ENCODE results near the gene SERPINB2. TPM values are rescaled to one million over a fixed set of nuclear protein-coding genes. Genes with fewer than 3 reads are reported as not detected.
"Not testable (repeated sequence)": the region's sequence is repeated elsewhere in the genome, so short reads cannot be mapped to it uniquely, and the experiment has no call there.

Gene SERPINB2
- total RNA-seq, 2 experiments from 2014 or later, result 2.3 to 2.9 TPM

DNA sequence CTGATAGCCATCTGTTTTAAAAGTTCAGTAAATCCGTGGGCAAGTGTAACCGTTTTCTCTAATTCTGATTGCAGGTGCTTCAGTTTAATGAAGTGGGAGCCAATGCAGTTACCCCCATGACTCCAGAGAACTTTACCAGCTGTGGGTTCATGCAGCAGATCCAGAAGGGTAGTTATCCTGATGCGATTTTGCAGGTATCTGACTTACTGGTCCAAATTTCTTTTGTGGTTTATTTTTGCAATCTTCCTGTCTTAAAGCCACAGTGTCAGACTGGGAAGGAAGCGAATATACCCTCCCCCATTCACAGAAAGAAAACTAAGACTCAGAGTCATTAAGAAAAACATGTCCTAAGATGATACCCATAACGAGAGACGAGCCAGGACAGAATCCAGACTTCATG is 7.7 kb downstream of the SERPINB2 start:
- no peak for ATAC-seq (ENCODE audit: low read depth)
- H3K9me3 Mint-ChIP-seq, result no peaks in the 10 kb centered on the region
- no peak overlapping the region for H3K27ac Mint-ChIP-seq
- peaks cover 9% of the 10 kb centered on the region for H3K27me3 Mint-ChIP-seq
- DNase-seq, result no peak
- no peaks in the 10 kb centered on the region for H3K4me1 Mint-ChIP-seq
- H3K36me3 Mint-ChIP-seq, result no peaks in the 10 kb centered on the region
- no peak overlapping the region for H3K4me3 Mint-ChIP-seq
- POLR2A ChIA-PET, result no interaction called here

DNA sequence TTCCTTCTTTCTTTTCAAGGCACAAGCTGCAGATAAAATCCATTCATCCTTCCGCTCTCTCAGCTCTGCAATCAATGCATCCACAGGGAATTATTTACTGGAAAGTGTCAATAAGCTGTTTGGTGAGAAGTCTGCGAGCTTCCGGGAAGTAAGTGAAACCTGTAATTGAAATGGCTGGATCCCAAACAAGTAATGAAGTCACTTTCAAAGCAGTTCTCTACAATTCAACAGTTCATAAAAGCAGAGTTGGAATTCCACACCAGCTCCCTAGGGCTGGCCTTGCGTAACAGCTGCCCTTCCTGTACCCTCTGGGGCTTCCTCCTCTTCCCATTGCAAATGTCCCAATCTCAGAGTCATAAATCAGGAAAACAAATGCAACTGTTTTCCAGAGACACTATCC is 9.6 kb downstream of the SERPINB2 start:
- Mint-ChIP-seq H3K27me3 (peaks cover 9% of the 10 kb centered on the region), H3K4me3 (no peak overlapping the region), H3K4me1 (no peaks in the 10 kb centered on the region), H3K36me3 (no peaks in the 10 kb centered on the region), H3K27ac (no peak overlapping the region), H3K9me3 (no peaks in the 10 kb centered on the region)
- ATAC-seq (ENCODE audit: low read depth), result no peak
- DNase-seq, result no peak
- POLR2A ChIA-PET, result no interaction called here

DNA sequence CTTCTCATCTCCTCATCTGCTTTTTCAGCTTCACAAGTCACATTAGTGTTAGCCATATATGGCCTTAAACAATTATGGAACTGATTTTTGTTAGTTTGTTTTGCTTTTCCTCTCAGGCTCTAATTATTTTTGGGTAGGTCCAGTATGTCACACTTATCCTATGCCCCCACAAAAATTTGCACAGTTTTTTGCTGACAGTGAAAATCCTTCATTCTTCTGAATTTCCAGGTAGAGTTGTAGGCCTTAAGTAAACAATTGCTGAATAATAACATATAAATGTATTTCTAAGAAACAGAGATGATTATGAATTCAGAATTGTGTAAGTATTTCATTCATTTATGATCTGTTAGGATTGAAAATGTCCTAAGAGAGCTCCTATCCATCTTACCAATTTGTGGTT is 11.7 kb downstream of the SERPINB2 start:
- peaks cover 13% of the 10 kb centered on the region for H3K27me3 Mint-ChIP-seq
- ATAC-seq (ENCODE audit: low read depth), result no peak

DNA sequence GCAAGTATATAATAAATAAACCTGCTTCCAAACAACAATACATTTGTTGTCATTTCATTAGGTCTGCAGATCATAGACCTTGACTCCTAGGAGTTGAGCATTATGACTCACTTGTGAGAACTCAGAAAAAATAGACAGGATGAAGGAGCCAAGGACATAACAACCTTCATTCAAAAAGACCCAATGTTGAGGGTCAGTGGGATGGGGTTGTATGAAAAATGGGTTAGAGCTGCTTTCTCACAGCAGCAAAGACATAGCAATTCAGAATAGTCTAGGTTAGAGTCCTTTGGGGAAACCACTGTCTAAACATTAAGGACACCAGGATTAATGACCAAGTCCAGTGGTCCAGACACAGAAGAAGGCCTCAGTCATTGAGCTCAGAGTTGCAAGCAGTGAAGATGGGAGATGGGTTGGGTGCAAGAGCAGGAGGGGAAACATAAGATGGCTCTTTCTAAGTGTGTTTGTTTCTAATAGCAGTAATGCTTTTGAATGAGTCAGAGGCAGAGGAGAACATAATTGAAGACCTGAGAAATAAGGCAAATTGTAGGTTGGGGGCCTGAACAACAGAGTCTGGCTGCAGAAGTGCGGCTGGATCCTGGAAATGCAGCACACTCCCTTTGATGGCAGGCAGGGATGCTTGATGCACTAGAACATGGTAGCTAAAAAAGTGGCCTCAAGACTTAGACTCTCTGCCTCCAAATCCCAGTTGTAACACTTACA is 16.5 kb downstream of the SERPINB2 start:
- POLR2A ChIA-PET, result no interaction called here
- Mint-ChIP-seq H3K27me3 (peaks cover 8% of the 10 kb centered on the region), H3K9me3 (no peaks in the 10 kb centered on the region)

More for the DNA sequence above, 11.7 kb downstream of the SERPINB2 start:
- H3K4me3 Mint-ChIP-seq, result no peak overlapping the region
- POLR2A ChIA-PET, result no interaction called here
- no peak for DNase-seq
- no peak overlapping the region for H3K27ac Mint-ChIP-seq
- H3K4me1 Mint-ChIP-seq, result no peaks in the 10 kb centered on the region
- H3K36me3 Mint-ChIP-seq, result no peaks in the 10 kb centered on the region
- H3K9me3 Mint-ChIP-seq, result no peaks in the 10 kb centered on the region

DNA sequence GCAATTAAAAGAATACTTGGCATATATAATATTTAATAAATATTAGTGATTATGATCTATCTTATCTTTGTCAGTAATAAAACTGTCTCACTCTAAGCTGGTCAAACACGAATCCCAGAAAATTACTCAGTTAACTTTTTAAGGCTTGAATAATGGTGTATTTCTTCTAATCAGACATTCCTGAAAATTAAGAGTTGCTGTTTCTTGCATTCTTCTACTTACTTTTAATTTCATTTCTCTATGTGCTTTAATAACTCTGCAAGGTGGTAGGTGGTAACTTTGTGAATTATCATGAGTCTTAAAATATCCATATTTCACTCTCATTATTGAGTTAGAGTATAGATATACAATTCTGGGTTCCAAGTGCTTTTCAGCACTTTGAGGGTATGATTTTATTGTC is 17.2 kb downstream of the SERPINB2 start:
- no peak for ATAC-seq (ENCODE audit: low read depth)
- Mint-ChIP-seq H3K27me3 (peaks cover 8% of the 10 kb centered on the region), H3K4me3 (no peak overlapping the region), H3K9me3 (no peaks in the 10 kb centered on the region), H3K4me1 (no peaks in the 10 kb centered on the region), H3K27ac (no peak overlapping the region), H3K36me3 (no peaks in the 10 kb centered on the region)
- no peak for DNase-seq
- POLR2A ChIA-PET, result no interaction called here

More for the DNA sequence above, 16.5 kb downstream of the SERPINB2 start:
- ATAC-seq (ENCODE audit: low read depth), result no peak
- no peaks in the 10 kb centered on the region for H3K36me3 Mint-ChIP-seq
- H3K27ac Mint-ChIP-seq, result no peak overlapping the region
- no peaks in the 10 kb centered on the region for H3K4me1 Mint-ChIP-seq
- no peak overlapping the region for H3K4me3 Mint-ChIP-seq
- no peak for DNase-seq

DNA sequence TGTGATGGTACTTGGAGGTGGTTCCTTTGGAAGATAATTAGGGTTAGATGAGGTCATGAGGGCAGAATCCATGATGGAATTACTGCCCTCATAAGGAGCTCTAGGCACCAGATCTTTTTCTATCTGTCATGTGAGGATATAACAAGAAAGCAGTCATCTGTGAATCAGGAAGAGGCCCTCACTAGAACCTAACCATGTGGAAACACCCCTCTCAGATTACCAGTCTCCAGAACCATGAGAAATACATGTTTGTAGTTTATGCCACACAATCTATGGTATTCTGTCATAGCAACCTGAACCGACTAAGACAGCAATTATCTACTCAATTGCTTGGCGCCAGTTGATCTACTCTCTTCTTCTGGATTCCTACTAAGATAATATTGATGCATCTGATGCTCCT is 17.9 kb downstream of the SERPINB2 start:
- no peaks in the 10 kb centered on the region for H3K4me1 Mint-ChIP-seq
- H3K27ac Mint-ChIP-seq, result no peak overlapping the region
- peaks cover 7% of the 10 kb centered on the region for H3K27me3 Mint-ChIP-seq
- no peak overlapping the region for H3K4me3 Mint-ChIP-seq
- H3K9me3 Mint-ChIP-seq, result no peaks in the 10 kb centered on the region
- POLR2A ChIA-PET, result no interaction called here
- no peaks in the 10 kb centered on the region for H3K36me3 Mint-ChIP-seq
- no peak for ATAC-seq (ENCODE audit: low read depth)
- DNase-seq, result no peak

DNA sequence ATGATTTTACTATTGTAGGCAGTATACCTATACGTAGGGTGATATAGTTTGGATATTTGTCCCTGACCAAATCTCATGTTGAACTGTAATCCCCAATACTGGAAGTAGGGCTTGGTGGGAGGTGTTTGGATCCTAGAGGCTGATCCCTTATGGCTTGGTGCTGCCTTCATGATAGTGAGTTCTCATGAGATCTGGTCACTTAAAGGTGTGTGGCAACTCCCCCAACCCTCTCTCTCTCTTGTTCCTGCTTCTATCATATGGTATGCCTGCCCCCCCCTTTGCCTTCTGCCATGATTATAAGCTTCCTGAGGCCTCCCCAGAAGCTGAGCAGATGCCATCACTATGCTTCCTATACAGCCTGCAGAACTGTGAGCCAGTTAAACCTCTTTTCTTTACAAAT is 18.6 kb downstream of the SERPINB2 start:
- H3K27ac Mint-ChIP-seq, result no peak overlapping the region
- peaks cover 7% of the 10 kb centered on the region for H3K27me3 Mint-ChIP-seq
- no peaks in the 10 kb centered on the region for H3K9me3 Mint-ChIP-seq
- H3K36me3 Mint-ChIP-seq, result no peaks in the 10 kb centered on the region
- no peak overlapping the region for H3K4me3 Mint-ChIP-seq
- POLR2A ChIA-PET, result no interaction called here
- no peaks in the 10 kb centered on the region for H3K4me1 Mint-ChIP-seq
- no peak for DNase-seq
- ATAC-seq (ENCODE audit: low read depth), result no peak

DNA sequence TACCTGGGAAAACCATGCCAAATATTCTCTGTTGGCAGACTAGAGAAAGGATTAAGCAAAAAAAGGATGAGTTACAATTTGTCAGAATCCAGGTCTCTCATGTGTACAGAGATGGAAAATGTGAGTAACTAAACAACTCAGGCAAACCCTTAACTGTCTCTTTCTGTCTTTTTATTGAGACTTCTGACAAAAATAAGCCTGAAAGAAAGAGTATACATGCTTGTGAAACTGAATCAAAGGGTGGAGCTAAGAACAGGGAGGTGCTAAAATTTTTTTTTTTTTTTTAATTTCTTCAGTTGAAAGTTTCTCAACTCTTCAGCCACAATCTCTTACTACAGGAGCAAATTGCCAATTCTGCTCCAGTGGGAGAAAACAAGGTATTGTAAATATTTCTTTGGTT is 20.2 kb downstream of the SERPINB2 start, which contains the start of gene SERPINB10:
Gene SERPINB10 (plus strand): TSS at position 295 of the 400 bp plus-strand sequence. CDS start 7,553 bp downstream, outside the sequence.
- Mint-ChIP-seq H3K27me3 (peaks cover 15% of the 10 kb centered on the region), H3K9me3 (no peaks in the 10 kb centered on the region), H3K36me3 (no peaks in the 10 kb centered on the region), H3K4me3 (no peak within 1 kb of the TSS), H3K27ac (no peak within 1 kb of the TSS), H3K4me1 (no peaks in the 10 kb centered on the region)
- DNase-seq (no peak), ATAC-seq (ENCODE audit: low read depth) (no peak)
- POLR2A ChIA-PET, result no interaction called here

DNA sequence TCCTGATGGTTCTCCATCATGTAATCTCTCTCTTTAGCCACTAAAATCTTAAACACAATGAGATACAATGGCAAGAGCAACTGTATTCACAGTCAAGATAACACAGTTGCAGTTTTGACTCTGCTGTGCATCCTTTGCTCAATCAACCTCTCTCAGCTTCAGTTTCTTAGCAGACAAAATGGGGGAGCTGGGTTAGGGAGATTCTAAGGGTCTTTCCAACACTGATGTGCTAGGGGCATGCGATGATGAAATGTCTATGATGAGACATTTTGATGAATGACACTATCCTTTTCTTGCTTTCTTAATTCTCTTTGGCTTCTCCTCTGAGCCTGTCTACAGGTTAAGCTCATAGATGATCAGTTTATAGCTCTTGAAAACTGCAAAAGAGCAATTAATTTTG is 21.4 kb downstream of the SERPINB2 start:
- Mint-ChIP-seq H3K27me3 (peaks cover 15% of the 10 kb centered on the region), H3K9me3 (no peaks in the 10 kb centered on the region), H3K27ac (no peak overlapping the region), H3K4me3 (no peak overlapping the region), H3K4me1 (no peaks in the 10 kb centered on the region), H3K36me3 (no peaks in the 10 kb centered on the region)
- no peak for DNase-seq
- no peak for ATAC-seq (ENCODE audit: low read depth)
- POLR2A ChIA-PET, result no interaction called here

DNA sequence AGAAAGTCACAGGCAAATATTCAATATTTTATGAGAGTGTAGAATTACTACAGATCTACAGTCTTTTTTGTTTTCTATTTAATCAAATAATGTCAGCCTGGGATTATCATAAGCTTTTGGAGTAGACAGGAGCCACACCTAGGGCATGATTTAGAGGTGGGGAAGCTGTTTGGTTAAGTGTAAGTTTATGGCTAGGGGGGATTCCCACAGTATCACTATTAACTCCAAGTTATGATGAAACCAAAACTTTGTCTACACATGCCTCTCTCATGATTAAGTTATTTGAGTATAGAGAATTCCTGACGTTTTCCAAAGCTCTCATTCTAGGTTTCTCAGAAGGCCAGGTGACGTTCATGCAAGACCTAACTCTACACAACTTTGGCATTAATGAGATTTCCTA is 22.4 kb downstream of the SERPINB2 start:
- Mint-ChIP-seq H3K36me3 (no peaks in the 10 kb centered on the region), H3K27ac (no peak overlapping the region), H3K4me3 (no peak overlapping the region), H3K9me3 (no peaks in the 10 kb centered on the region), H3K4me1 (no peaks in the 10 kb centered on the region), H3K27me3 (peaks cover 12% of the 10 kb centered on the region)
- ATAC-seq (ENCODE audit: low read depth), result no peak
- DNase-seq, result no peak
- POLR2A ChIA-PET, result no interaction called here

DNA sequence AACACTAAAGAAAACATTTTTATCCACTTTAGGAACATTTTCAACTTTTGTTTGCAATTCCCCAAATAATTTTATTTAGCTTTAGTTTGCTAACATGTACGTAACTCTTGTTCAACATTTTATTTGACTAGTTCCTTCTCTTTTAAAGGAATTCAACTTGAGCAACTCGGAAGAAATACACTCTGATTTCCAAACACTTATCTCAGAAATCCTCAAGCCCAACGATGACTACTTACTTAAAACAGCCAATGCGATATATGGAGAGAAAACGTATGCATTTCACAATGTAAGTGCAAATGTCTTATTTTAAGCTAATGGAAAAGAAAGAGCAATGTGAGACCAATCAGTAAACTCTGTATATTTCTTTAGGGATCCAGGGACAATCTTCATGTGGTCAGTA is 30.3 kb downstream of the SERPINB2 start:
- Mint-ChIP-seq H3K9me3 (no peaks in the 10 kb centered on the region), H3K4me1 (no peaks in the 10 kb centered on the region), H3K36me3 (no peaks in the 10 kb centered on the region), H3K4me3 (no peak overlapping the region), H3K27ac (no peak overlapping the region), H3K27me3 (peaks cover 13% of the 10 kb centered on the region)
- no peak for ATAC-seq (ENCODE audit: low read depth)
- POLR2A ChIA-PET, result no interaction called here
- no peak for DNase-seq

DNA sequence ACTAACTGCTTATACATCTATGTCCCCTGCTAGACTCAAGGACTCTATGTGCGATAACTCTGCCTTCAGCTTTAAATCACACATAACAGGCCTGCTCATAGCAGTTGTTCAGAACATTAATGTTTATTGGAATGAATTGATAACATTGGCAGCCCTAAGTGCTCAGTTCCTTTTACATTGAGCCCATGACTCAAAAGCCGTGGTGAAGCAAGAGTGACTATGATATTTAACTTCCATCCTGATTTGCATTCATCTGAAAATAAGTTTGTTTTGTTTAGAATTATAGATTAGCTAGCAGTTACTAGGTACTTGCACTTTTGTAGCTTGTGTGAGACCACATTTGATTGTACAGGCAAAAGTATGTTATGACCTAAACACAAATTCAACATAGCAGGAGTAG is 34.5 kb downstream of the SERPINB2 start:
- no peaks in the 10 kb centered on the region for H3K4me1 Mint-ChIP-seq
- no peak for DNase-seq
- no peak overlapping the region for H3K4me3 Mint-ChIP-seq
- POLR2A ChIA-PET, result no interaction called here
- H3K27me3 Mint-ChIP-seq, result peaks cover 25% of the 10 kb centered on the region
- H3K9me3 Mint-ChIP-seq, result no peaks in the 10 kb centered on the region
- no peaks in the 10 kb centered on the region for H3K36me3 Mint-ChIP-seq
- no peak overlapping the region for H3K27ac Mint-ChIP-seq
- ATAC-seq (ENCODE audit: low read depth), result no peak

DNA sequence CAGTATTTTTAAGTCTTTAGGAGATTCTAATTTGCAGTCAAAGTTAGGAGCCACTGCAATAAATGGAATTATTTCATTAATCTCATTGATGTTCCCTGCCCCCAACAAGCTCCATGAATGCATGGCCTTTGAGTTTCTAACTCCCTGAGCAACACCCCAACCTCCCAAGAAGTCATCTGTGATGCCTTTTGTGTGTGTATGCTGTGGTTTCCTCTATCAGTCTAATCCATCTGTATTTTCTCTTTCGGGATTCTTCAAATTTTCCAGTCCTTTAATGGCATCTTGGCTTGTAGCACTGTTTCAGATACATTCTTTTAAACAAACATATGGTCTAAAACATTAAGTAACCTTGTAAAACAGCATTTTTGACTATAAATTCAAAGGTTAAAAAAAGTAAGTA is 37.0 kb downstream of the SERPINB2 start:
- H3K4me1 Mint-ChIP-seq, result no peaks in the 10 kb centered on the region
- POLR2A ChIA-PET, result no interaction called here
- no peak overlapping the region for H3K4me3 Mint-ChIP-seq
- DNase-seq, result no peak
- H3K27ac Mint-ChIP-seq, result no peak overlapping the region
- peaks cover 30% of the 10 kb centered on the region for H3K27me3 Mint-ChIP-seq
- no peaks in the 10 kb centered on the region for H3K9me3 Mint-ChIP-seq
- ATAC-seq (ENCODE audit: low read depth), result no peak
- H3K36me3 Mint-ChIP-seq, result no peaks in the 10 kb centered on the region

DNA sequence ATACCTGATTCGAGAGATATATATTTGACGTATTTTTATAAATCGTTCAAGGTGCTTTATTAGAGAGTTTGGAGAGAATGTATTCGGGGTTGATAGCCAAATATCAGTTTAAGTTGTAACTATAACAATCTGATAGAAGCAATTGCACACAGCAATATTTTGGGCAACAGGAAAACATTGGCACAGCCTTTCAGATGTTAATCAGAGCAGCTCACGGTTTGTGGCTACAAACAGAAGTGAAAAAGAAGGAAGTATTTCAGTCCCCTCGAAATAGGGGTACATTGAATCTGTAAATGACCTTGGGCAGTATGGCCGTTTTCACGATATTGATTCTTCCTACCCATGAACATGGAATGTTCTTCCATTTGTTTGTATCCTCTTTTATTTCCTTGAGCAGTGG is 40.8 kb downstream of the SERPINB2 start:
- Mint-ChIP-seq H3K9me3 (no peaks in the 10 kb centered on the region), H3K4me1 (no peaks in the 10 kb centered on the region), H3K36me3 (no peaks in the 10 kb centered on the region), H3K4me3 (no peak overlapping the region), H3K27me3 (peaks cover 38% of the 10 kb centered on the region), H3K27ac (no peak overlapping the region)
- ATAC-seq (ENCODE audit: low read depth) (no peak), DNase-seq (no peak)
- POLR2A ChIA-PET, result no interaction called here

DNA sequence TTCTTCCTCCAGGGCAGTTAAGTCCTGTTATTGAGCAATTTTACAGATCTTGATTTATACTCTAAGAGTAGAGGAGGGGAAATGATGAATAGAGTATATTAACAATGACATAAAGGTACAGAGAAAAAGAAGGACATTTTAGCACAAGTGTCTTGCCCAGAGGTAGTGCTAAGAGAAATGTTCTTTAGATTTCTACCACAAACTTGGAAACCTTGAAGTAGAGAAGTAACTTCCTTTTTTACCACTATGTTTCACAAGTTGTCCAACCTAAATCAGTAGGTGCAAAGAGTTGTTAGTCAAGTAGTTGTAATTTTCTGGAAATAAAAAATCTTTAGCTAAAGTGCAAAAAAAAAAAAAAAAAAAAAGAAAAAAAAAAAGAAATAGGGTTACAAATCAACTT is 41.9 kb downstream of the SERPINB2 start:
- DNase-seq; H3K4me1 Mint-ChIP-seq; H3K9me3 Mint-ChIP-seq; POLR2A ChIA-PET; H3K4me3 Mint-ChIP-seq; H3K27ac Mint-ChIP-seq; ATAC-seq (ENCODE audit: low read depth); H3K36me3 Mint-ChIP-seq: not testable (repeated sequence)
- peaks cover 40% of the 10 kb centered on the region for H3K27me3 Mint-ChIP-seq

All from activated naive CD8-positive, alpha-beta T cell treated with anti-CD3 and anti-CD28 coated beads, Interleukin-2, amount 10 ng/mL, durations not matched to agents 7 days and 5 days (primary cell).